HepG2 (cell line): ENCODE measurements around the gene YBX2. TPM values are rescaled to one million over a fixed set of nuclear protein-coding genes. Genes with fewer than 3 reads are reported as not detected.

Experiments
- CCDC6 ChIP-seq: sonication (generic); formaldehyde crosslinking; IDR thresholded peaks from 2 replicates; pipeline ENCODE4 v1.8.1; 2022; ENCODE audit warnings: mild to moderate bottlenecking, missing genetic modification reagents, moderate library complexity
- GATA4 ChIP-seq: sonication (generic); IDR thresholded peaks from 2 replicates; pipeline ENCODE4 v1.6.1; 2016; ENCODE audit warnings: antibody characterized with exemption, low read depth, borderline replicate concordance
- GPBP1L1 ChIP-seq: sonication (generic); formaldehyde crosslinking; IDR thresholded peaks from 2 replicates; pipeline ENCODE4 v1.5.0; 2020; ENCODE audit warnings: mild to moderate bottlenecking, missing genetic modification reagents
- GTF3A ChIP-seq: sonication (generic); formaldehyde crosslinking; conservative IDR thresholded peaks from 2 replicates; pipeline ENCODE4 v1.4.0; 2020; ENCODE audit warnings: mild to moderate bottlenecking, missing genetic modification reagents
- HES4 ChIP-seq: sonication (generic); formaldehyde crosslinking; IDR thresholded peaks from 2 replicates; pipeline ENCODE4 v1.9.0; 2021; ENCODE audit warnings: mild to moderate bottlenecking, missing genetic modification reagents, borderline replicate concordance
- HMG20B ChIP-seq: conservative IDR thresholded peaks from 2 replicates; pipeline ENCODE4 v1.6.1; 2016; ENCODE audit warnings: missing genetic modification reagents, missing compliant biosample characterization
- HOXA3 ChIP-seq: sonication (generic); formaldehyde crosslinking; IDR thresholded peaks from 2 replicates; pipeline ENCODE4 v1.5.0; 2020; ENCODE audit warnings: missing genetic modification reagents
- KLF9 ChIP-seq: IDR thresholded peaks from 2 replicates; pipeline ENCODE4 v1.6.1; 2016; ENCODE audit warnings: low read depth
- NCOA2 ChIP-seq: sonication (generic); formaldehyde crosslinking; IDR thresholded peaks from 2 replicates; pipeline ENCODE4 v1.8.0; 2022; ENCODE audit warnings: inconsistent platforms
- POGK ChIP-seq: sonication (generic); formaldehyde crosslinking; conservative IDR thresholded peaks from 2 replicates; pipeline ENCODE4 v1.8.0; 2022; ENCODE audit warnings: mild to moderate bottlenecking, moderate library complexity, missing genetic modification reagents
- SMARCC2 ChIP-seq: fragments of 450-650 bp; IDR thresholded peaks from 2 replicates; pipeline ENCODE4 v1.6.1; 2017; ENCODE audit warnings: antibody characterized with exemption, mild to moderate bottlenecking
- ZBTB33 ChIP-seq: sonication (generic); formaldehyde crosslinking; IDR thresholded peaks from 2 replicates; pipeline ENCODE4 v1.4.0; 2020; ENCODE audit warnings: missing genetic modification reagents
- ZBTB34 ChIP-seq: sonication (generic); formaldehyde crosslinking; IDR thresholded peaks from 2 replicates; pipeline ENCODE4 v1.8.0; 2022; ENCODE audit warnings: mild to moderate bottlenecking, missing genetic modification reagents
- ZNF234 ChIP-seq: sonication (generic); formaldehyde crosslinking; conservative IDR thresholded peaks from 2 replicates; pipeline ENCODE4 v1.5.1; 2020; ENCODE audit warnings: mild to moderate bottlenecking, missing genetic modification reagents
- ZNF282 ChIP-seq: fragments of 450-650 bp; IDR thresholded peaks from 2 replicates; pipeline ENCODE4 v1.6.1; 2018; ENCODE audit not compliant: partially characterized antibody
- ZNF431 ChIP-seq: sonication (generic); formaldehyde crosslinking; IDR thresholded peaks from 2 replicates; pipeline ENCODE4 v1.9.0; 2022; ENCODE audit warnings: missing genetic modification reagents, low read depth, mild to moderate bottlenecking, borderline replicate concordance
- ZNF576 ChIP-seq: sonication (generic); formaldehyde crosslinking; IDR thresholded peaks from 2 replicates; pipeline ENCODE4 v1.4.0; 2020; ENCODE audit warnings: mild to moderate bottlenecking, missing genetic modification reagents
- polyA plus RNA-seq, 8 experiments: library from polyadenylated mRNA; depleted of rRNA in 3 of 8; stranded (reverse) in 7 of 8; unstranded in 1 of 8; fragments of >200 nt; fragmentation: Illumina TruSeq in 4 of 8; extraction: Trizol in 4 of 8; gene quantifications; 2 replicates each; pipeline versions ENCODE4 v1.2.1 to v1.2.3, GENCODE V29; 2011 to 2016; ENCODE audit warnings: low read depth in 4 of 8, missing spikeins in 1 of 8, mixed read lengths in 1 of 8; ENCODE audit not compliant: insufficient read depth in 1 of 8
- total RNA-seq, 5 experiments: library from RNA; depleted of rRNA; stranded (reverse); fragments of >200 nt; fragmentation: Illumina TruSeq; extraction: Trizol; gene quantifications; 2 replicates each; pipeline ENCODE4 v1.2.3, GENCODE V29; 2016; ENCODE audit warnings: low read depth in 1 of 5
- TF ChIP-seq, protein P1 (sequence below): sonication (generic); formaldehyde crosslinking; IDR thresholded peaks from 2 replicates; pipeline ENCODE4 v1.9.0; 2021; ENCODE audit warnings: missing genetic modification reagents, mild to moderate bottlenecking, borderline replicate concordance

The YBX2 gene
- total and polyA plus RNA-seq, 2 of the 13 experiments (the other 11 are each of a cell fraction or from before 2014, with no cell fraction given), result 0.12 to 0.22 TPM

DNA sequence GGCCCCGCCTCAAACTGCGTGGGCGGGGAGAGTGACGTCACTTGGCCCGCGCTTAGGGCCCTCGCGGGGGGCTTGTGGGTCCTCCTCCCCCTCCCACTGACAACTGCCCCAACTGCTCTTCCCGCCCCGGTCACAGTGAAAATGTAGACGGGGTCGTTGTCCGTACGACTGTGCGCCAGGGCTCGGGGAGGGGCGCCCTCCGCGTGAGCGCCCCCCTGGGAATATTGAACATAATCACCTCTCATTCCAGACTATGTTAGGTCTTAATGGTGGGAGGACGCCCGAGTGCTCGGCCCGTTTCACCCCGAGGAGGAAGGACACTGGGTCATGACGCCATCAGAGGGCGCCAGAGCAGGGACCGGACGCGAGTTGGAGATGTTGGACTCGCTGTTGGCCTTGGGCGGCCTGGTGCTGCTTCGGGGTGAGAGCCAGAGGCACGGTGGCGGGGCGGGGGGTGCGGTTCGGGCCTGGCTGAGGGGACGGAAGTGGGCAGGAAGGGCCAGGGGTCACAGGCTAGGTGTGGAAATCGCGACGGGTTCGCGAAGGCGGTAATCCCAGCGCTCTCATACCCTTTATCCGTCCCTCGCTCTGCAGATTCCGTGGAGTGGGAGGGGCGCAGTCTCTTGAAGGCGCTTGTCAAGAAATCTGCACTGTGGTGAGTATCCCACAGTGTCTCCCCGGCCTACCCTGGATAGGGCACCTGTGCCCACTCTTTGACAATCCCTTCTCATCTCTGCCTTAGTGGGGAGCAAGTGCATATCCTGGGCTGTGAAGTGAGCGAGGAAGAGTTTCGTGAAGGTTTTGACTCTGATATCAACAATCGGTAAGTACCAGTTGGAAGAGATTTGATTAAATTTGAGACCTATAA, 42.0 kb downstream of the YBX2 start, which contains the start of gene ELP5 (continued):
- TF ChIP-seq HOXA3 (CRISPR knock-in tag) (peak; percentile 92), HES4 (CRISPR knock-in tag) (peak; percentile 54; the same call in 1 of the 2 replicates), POGK (CRISPR knock-in tag) (peak; percentile 75), KLF9 (no peak), NCOA2 (CRISPR knock-in tag) (no peak; the same call in 1 of the 2 replicates), GTF3A (no peak), SMARCC2 (no peak), CCDC6 (CRISPR knock-in tag) (peak; percentile 72), ZNF431 (peak; percentile 81; the same call in 1 of the 2 replicates), ZNF234 (CRISPR knock-in tag) (peak; percentile 84; the same call in 1 of the 2 replicates), ZBTB34 (CRISPR knock-in tag) (0 out of 2 replicates have a peak, but pooled peaks have one; percentile 18), ZNF282 (no peak), GPBP1L1 (CRISPR knock-in tag) (no peak), HMG20B (CRISPR knock-in tag) (no peak), ZBTB33 (CRISPR knock-in tag) (no peak; the same call in 1 of the 2 replicates), ZNF576 (CRISPR knock-in tag) (peak; percentile 47; the same call in 1 of the 2 replicates), GATA4 (no peak)
- TF ChIP-seq, protein P1, sequence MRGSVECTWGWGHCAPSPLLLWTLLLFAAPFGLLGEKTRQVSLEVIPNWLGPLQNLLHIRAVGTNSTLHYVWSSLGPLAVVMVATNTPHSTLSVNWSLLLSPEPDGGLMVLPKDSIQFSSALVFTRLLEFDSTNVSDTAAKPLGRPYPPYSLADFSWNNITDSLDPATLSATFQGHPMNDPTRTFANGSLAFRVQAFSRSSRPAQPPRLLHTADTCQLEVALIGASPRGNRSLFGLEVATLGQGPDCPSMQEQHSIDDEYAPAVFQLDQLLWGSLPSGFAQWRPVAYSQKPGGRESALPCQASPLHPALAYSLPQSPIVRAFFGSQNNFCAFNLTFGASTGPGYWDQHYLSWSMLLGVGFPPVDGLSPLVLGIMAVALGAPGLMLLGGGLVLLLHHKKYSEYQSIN (CRISPR knock-in tag), result no peak
